AG10803 (cell line): ENCODE data around the gene PMIS2.
"Not testable (repeated sequence)": the region's sequence is repeated elsewhere in the genome, so short reads cannot be mapped to it uniquely, and the experiment has no call there.

Source experiments
- DNase-seq: peaks from one replicate; pipeline ENCODE4 v3.0.0; 2010; ENCODE audit warnings: low read depth
- H3K4me3 ChIP-seq: 2 replicates; pipeline ENCODE4 v1.5.1; 2011; ENCODE audit warnings: mild to moderate bottlenecking, low read length, control low read depth
- TF ChIP-seq, protein P1 (sequence below): conservative IDR thresholded peaks from 2 replicates; pipeline ENCODE4 v1.5.1; 2011; ENCODE audit warnings: mild to moderate bottlenecking, low read length, control low read depth, inconsistent platforms

PMIS2 gene

DNA sequence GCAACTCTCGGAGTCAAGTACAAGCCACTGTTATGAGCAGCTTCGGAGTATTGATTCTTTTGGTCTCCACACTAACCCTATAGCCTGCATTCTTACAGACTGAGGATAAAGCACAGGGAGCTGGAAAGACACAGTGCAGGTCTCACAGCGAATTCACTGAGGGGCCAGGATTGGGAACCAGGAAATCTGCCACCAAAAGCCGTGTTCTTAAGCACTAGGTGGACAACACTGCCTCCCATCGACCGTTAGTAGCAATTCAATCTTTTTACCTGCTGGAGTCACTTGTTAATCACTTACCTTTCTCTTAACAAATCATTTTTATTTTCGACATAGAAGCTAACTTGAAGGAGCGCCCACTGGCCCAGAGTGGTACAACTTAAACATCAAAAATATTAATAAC lies 6.3 kb downstream of the PMIS2 start:
- no peak overlapping the region for H3K4me3 ChIP-seq
- TF ChIP-seq, protein P1, sequence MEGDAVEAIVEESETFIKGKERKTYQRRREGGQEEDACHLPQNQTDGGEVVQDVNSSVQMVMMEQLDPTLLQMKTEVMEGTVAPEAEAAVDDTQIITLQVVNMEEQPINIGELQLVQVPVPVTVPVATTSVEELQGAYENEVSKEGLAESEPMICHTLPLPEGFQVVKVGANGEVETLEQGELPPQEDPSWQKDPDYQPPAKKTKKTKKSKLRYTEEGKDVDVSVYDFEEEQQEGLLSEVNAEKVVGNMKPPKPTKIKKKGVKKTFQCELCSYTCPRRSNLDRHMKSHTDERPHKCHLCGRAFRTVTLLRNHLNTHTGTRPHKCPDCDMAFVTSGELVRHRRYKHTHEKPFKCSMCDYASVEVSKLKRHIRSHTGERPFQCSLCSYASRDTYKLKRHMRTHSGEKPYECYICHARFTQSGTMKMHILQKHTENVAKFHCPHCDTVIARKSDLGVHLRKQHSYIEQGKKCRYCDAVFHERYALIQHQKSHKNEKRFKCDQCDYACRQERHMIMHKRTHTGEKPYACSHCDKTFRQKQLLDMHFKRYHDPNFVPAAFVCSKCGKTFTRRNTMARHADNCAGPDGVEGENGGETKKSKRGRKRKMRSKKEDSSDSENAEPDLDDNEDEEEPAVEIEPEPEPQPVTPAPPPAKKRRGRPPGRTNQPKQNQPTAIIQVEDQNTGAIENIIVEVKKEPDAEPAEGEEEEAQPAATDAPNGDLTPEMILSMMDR = peak; percentile 65
- DNase-seq = peak; percentile 26

DNA sequence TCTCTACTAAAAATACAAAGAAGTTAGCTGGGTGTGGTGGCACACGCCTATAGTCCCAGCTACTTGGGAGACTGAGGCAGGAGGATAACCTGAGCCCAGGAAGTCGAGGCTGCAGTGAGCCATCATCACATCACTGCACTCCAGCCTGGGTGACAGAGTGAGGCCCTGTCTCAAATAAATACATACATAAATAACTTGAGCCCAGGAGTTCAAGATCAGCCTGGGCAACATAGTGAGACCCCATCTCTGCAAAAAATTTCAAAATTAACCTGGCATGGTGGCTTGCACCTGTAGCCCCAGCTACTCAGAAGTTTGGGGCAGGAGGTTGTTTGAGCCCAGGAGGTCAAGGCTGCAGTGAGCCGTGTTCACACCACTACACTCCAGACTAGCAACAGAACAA lies 9.1 kb downstream of the PMIS2 start:
- not testable (repeated sequence) for DNase-seq, H3K4me3 ChIP-seq

DNA sequence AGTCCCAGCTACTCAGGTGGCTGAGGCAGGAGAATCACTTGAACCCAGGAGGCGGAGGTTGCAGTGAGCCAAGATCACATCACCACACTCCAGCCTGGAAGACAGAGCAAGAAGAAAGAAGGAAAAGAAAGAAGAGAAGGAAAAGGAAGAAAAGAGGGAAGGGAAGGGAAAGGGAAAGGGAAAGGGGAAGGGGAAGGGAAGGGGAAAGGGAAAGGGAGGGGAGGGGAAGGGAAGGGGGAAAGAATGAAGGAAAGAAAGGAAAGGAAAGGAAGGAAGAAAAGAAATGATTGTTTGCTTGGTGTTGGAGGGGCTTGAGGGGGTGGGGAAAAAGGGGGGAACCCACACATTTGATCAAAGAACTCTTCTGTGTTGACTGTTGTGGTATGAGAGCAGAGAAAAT lies 10.0 kb downstream of the PMIS2 start:
- TF ChIP-seq, protein P1 = no peak
- DNase-seq = no peak
- H3K4me3 ChIP-seq = no peak overlapping the region

DNA sequence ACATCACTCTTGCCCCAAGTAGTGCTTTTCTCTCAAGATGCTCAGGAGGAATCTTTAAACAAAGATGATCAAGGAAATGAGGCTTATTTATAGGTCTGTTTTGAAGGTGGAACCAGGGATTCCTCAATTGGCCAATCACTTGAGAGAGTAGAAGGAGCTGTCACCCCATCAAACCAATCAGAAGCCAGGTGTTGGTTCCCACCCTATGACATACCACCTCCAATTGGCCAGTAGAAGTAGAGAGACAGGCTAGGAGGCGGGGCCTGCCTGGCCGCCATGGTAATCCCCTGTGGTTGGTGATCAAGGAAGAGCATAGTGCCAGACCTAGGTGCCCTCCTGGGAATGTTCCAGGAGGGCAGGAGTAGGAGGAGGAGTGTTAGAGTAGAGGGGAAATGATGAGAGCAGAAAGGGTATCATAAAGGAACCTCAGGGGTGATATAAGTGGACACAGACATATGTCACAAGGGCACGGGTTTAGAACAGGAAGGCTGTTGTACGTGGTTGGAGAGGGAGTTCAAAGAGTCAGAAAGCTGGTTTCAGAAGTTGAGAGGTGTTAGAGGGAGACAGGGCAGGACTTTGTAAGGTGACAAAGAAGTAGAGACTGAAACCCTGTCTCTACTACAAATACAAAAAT lies 10.5 kb downstream of the PMIS2 start:
- no peak overlapping the region for H3K4me3 ChIP-seq
- no peak for DNase-seq
- TF ChIP-seq, protein P1 = no peak

DNA sequence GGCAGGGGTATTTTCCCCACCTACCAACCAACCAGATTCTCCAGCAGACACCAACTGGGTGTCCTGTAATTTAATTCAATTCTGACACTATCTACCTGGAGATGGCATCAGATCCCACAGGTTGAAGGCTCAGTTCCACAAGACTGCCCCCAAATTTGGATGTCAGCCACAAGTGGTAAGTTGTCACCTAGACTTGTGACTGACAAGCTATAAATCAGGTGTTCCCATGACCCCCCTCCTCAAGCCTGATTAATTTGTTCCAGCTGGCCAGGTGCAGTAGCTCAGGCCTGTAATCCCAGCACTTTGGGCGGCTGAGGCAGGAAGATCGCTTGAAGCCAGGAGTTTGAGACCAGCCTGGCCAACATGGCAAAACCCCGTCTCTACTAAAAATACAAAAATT lies 16.0 kb downstream of the PMIS2 start:
- TF ChIP-seq, protein P1 = no peak
- H3K4me3 ChIP-seq = no peak overlapping the region
- DNase-seq = no peak

DNA sequence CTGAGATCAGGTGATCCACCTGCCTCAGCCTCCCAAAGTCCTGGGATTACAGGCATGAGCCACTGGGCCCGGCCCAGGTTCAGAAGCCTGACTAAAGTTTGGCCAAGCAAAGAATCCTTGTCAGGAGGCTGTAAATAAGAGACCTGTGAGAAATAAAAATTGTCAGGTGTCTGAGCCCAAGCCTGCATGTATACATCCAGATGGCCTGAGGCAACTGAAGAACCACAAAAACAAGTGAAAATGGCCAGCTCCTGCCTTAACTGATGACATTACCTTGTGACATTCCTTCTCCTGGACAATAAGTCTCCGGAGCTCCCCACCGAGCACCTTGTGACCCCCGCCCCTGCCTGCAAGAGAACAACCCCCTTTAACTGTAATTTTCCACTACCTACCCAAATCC lies 18.5 kb downstream of the PMIS2 start:
- DNase-seq, H3K4me3 ChIP-seq: not testable (repeated sequence)

DNA sequence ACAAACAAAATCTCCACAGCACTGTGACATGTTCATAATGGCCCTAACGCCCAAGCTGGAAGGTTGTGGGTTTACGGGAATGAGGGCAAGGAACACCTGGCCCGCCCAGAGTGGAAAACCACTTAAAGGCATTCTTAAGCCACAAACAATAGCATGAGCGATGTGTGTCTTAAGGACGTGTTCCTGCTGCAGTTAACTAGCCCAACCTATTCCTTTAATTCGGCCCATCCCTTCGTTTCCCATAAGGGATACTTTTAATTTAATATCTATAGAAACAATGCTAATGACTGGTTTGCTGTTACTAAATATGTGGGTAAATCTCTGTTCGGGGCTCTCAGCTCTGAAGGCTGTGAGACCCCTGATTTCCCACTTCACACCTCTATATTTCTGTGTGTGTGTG lies 21.2 kb downstream of the PMIS2 start:
- not testable (repeated sequence) for DNase-seq, H3K4me3 ChIP-seq

DNA sequence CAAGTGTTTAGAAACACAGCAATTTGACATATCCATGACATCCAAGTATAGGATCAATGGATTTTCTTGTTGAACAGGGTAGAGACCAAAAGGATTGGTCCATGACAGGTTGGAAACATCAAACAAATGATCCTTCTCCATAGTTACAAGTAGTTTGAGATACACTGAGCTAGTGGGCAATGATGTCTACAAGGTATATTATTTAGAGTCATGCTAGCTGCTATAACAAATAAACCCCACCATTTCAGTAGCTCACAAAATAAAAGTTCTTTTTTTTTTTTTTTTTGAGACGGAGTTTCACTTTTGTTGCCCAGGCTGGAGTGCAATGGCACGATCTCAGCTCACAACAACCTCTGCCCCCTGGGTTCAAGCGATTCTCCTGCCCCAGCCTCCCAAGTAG lies 21.7 kb downstream of the PMIS2 start:
- TF ChIP-seq, protein P1 = no peak
- no peak overlapping the region for H3K4me3 ChIP-seq
- DNase-seq = no peak

DNA sequence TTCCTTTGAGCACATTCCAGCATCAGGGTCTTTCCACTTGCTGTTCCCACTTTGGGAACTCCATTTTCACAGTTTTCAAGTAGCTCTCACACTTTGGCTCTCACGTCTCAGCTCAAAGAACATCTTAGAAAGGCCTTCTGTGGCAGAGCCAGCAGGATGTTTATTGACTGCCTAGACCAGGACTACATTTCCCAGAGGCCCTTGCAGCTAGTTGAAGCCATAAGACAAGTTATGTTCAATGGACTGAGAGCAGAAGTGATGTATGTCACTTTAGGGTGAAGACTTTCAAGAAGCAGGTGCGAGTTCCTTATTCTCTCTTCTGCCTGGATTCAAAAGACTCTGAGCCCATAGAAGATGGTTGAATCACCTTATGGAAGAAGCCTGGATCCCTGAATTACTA lies 22.3 kb downstream of the PMIS2 start:
- TF ChIP-seq, protein P1 = no peak
- no peak overlapping the region for H3K4me3 ChIP-seq
- DNase-seq = no peak
